HFFc6 (cell line): ENCODE data around the gene ST6GALNAC2. TPM values are rescaled to one million over a fixed set of nuclear protein-coding genes. Genes with fewer than 3 reads are reported as not detected.

Source experiments
- DNase-seq: peaks from one replicate; pipeline ENCODE4 v3.0.0-alpha.2; 2018
- H3K27ac Mint-ChIP-seq: 2 replicates; pipeline ENCODE4 v1.8.0; 2020; ENCODE audit warnings: mild to moderate bottlenecking, mixed read lengths
- H3K27me3 Mint-ChIP-seq: 2 replicates; pipeline ENCODE4 v1.8.0; 2021; ENCODE audit warnings: mild to moderate bottlenecking, moderate library complexity, mixed read lengths; ENCODE audit not compliant: insufficient read depth
- H3K36me3 Mint-ChIP-seq: 2 replicates; pipeline ENCODE4 v1.8.0; 2021; ENCODE audit warnings: low read depth, mixed read lengths
- H3K4me1 Mint-ChIP-seq: 2 replicates; pipeline ENCODE4 v1.8.0; 2020; ENCODE audit warnings: low read depth, mixed read lengths
- H3K4me3 Mint-ChIP-seq: 2 replicates; pipeline ENCODE4 v1.8.0; 2020; ENCODE audit warnings: mild to moderate bottlenecking, moderate library complexity, mixed read lengths
- H3K9me3 Mint-ChIP-seq: 2 replicates; pipeline ENCODE4 v1.8.0; 2020; ENCODE audit warnings: mild to moderate bottlenecking, mixed read lengths
- CTCF ChIP-seq: fragments of 200-600 bp; sonication (generic); IDR thresholded peaks from 2 replicates; pipeline ENCODE4 v1.5.0; 2021; ENCODE audit warnings: antibody characterized with exemption, mild to moderate bottlenecking
- total RNA-seq, 6 experiments: library from RNA; stranded (reverse); fragmentation: NEBNext Ultra II Directional; extraction: Animal tissue kit (Norgen Biotek cat#: 25700); gene quantifications; 2 replicates in 1 of 6; 3 replicates in 5 of 6; pipeline ENCODE4 v1.2.3, GENCODE V29; 2021

Gene ST6GALNAC2
- total RNA-seq, 6 experiments from 2014 or later, result 0.20 to 0.71 (median 0.34) TPM; not detected in 1

GRCh38 chr17:76558198-76559095 is 27.2 kb downstream of the ST6GALNAC2 start:
- no peaks in the 10 kb centered on the region for H3K9me3 Mint-ChIP-seq
- H3K36me3 Mint-ChIP-seq, result peaks cover 45% of the 10 kb centered on the region
- peaks cover 65% of the 10 kb centered on the region for H3K4me1 Mint-ChIP-seq
- peak; percentile 79 for TF ChIP-seq CTCF
- peak overlapping the region; percentile 98 for H3K27ac Mint-ChIP-seq
- DNase-seq, result peak; percentile 27
- H3K4me3 Mint-ChIP-seq, result peak overlapping the region; percentile 100
- peaks cover 4% of the 10 kb centered on the region for H3K27me3 Mint-ChIP-seq

- TF ChIP-seq CTCF, result peak; percentile 82
- Mint-ChIP-seq H3K4me3 (peak overlapping the region; percentile 100), H3K4me1 (peaks cover 56% of the 10 kb centered on the region), H3K9me3 (no peaks in the 10 kb centered on the region), H3K27ac (peak overlapping the region; percentile 98), H3K27me3 (peaks cover 4% of the 10 kb centered on the region), H3K36me3 (peaks cover 39% of the 10 kb centered on the region)
- peak; percentile 95 for DNase-seq
Measured at GRCh38 chr17:76557368-76558197, 28.1 kb downstream of the ST6GALNAC2 start.

GRCh38 chr17:76556765-76557367 is 28.8 kb downstream of the ST6GALNAC2 start:
- H3K36me3 Mint-ChIP-seq, result peaks cover 38% of the 10 kb centered on the region
- peaks cover 3% of the 10 kb centered on the region for H3K27me3 Mint-ChIP-seq
- DNase-seq, result no peak
- peak overlapping the region; percentile 98 for H3K27ac Mint-ChIP-seq
- TF ChIP-seq CTCF, result no peak
- no peaks in the 10 kb centered on the region for H3K9me3 Mint-ChIP-seq
- H3K4me3 Mint-ChIP-seq, result peak overlapping the region; percentile 100
- H3K4me1 Mint-ChIP-seq, result peaks cover 49% of the 10 kb centered on the region

GRCh38 chr17:76554131-76554530 is 31.5 kb downstream of the ST6GALNAC2 start:
- H3K4me3 Mint-ChIP-seq, result no peak overlapping the region

More at GRCh38 chr17:76554131-76554530, 31.5 kb downstream of the ST6GALNAC2 start:
- Mint-ChIP-seq H3K4me1 (peaks cover 30% of the 10 kb centered on the region), H3K27me3 (peaks cover 2% of the 10 kb centered on the region; the same call in 1 of the 2 replicates), H3K27ac (no peak overlapping the region), H3K9me3 (no peaks in the 10 kb centered on the region), H3K36me3 (peaks cover 21% of the 10 kb centered on the region)
- TF ChIP-seq CTCF, result no peak
- DNase-seq, result no peak
